ENCODE results near the gene SHISA3. TPM values are rescaled to one million over a fixed set of nuclear protein-coding genes. Genes with fewer than 3 reads are reported as not detected.

Gene SHISA3
- total and polyA plus RNA-seq, 2 of the 13 experiments (the other 11 are each of a cell fraction or from before 2014, with no cell fraction given) = not detected

DNA sequence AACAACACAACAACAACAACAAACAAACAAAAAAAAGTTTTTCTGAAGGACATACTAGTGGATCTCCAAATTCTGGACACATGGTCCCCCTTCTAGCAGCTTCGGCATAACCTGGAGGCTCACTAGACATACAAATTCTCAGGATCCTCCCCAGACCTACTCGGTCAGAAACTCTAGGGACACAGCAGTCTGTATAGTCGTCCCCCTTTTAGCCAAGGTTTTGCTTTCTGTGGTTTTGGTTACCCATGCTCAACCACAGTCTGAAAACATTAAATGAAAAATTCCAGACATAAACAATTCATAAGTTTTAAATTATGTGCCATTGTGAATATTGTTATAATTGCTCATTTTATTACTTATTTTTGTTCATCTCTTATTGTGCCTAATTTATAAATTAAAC is 45.2 kb upstream of the SHISA3 start (continued):
- TF ChIP-seq SETDB1 (CRISPR knock-in tag; IDR thresholded peaks at IDR 0.05; ENCODE audit: borderline replicate concordance) = no peak

GRCh38 chr4:42357325-42357724 is 40.0 kb upstream of the SHISA3 start:
- TF ChIP-seq SMC3 (IDR thresholded peaks at IDR 0.05; ENCODE audit: low read length) (no peak), ZNF234 (CRISPR knock-in tag; conservative IDR thresholded peaks at IDR 0.05) (no peak), RORA (CRISPR knock-in tag; IDR thresholded peaks at IDR 0.05) (no peak), KAT2B (IDR thresholded peaks at IDR 0.05; ENCODE audit: borderline replicate concordance, low read depth, low read length) (no peak), ZNF839 (CRISPR knock-in tag; IDR thresholded peaks at IDR 0.05; ENCODE audit: borderline replicate concordance) (no peak), SIX4 (CRISPR knock-in tag; IDR thresholded peaks at IDR 0.05) (no peak), RFXAP (CRISPR knock-in tag; IDR thresholded peaks at IDR 0.05; ENCODE audit: borderline replicate concordance) (no peak), ZNF446 (CRISPR knock-in tag; IDR thresholded peaks at IDR 0.05) (no peak), SALL1 (CRISPR knock-in tag; IDR thresholded peaks at IDR 0.05) (no peak)
- TF ChIP-seq, protein P1, sequence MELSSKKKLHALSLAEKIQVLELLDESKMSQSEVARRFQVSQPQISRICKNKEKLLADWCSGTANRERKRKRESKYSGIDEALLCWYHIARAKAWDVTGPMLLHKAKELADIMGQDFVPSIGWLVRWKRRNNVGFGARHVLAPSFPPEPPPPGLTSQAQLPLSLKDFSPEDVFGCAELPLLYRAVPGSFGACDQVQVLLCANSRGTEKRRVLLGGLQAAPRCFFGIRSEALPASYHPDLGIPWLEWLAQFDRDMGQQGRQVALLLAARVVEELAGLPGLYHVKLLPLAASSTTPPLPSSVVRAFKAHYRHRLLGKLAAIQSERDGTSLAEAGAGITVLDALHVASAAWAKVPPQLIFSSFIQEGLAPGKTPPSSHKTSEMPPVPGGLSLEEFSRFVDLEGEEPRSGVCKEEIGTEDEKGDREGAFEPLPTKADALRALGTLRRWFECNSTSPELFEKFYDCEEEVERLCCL (CRISPR knock-in tag; IDR thresholded peaks at IDR 0.05; ENCODE audit: borderline replicate concordance) = no peak
- Histone ChIP-seq H2AFZ (ENCODE audit: low read length) (no peak overlapping the region), H3K9me3 (ENCODE audit: low read length) (no peaks in the 10 kb centered on the region), H3K4me3 (replicated peaks in 1 of 3; ENCODE audit: insufficient read depth in 1 of 3, low read depth in 2 of 3, low read length in 3 of 3) (no peak overlapping the region), H3K36me3 (replicated peaks in 1 of 2; ENCODE audit: control insufficient read depth in 1 of 2, insufficient read depth in 2 of 2, low read length in 2 of 2) (no peaks in the 10 kb centered on the region), H4K20me1 (ENCODE audit: insufficient read depth, low read length) (no peaks in the 10 kb centered on the region), H3K27ac (ENCODE audit: extremely low read length, insufficient read depth, low read length) (no peak overlapping the region), H3K9ac (ENCODE audit: insufficient read depth, low read depth, low read length) (no peak overlapping the region), H3K79me2 (ENCODE audit: insufficient read depth, low read length) (no peaks in the 10 kb centered on the region), H3K4me2 (ENCODE audit: low read depth, low read length) (no peak overlapping the region), H3K4me1 (ENCODE audit: insufficient read depth, low read length) (no peaks in the 10 kb centered on the region), H3K27me3 (ENCODE audit: control insufficient read depth in 1 of 2, insufficient read depth in 2 of 2, low read length in 2 of 2) (no peaks in the 10 kb centered on the region)
- DNase-seq (ENCODE audit: low spot score) = no peak
- in situ Hi-C loops (cut with HindIII; ENCODE audit: extremely low pct_ligation_motif_present, low pct_unique_long_range_greater_than_20kb) = no loop called here
- no peak for FAIRE-seq
- ATAC-seq = no peak
- BruUV-seq (replicated peaks) = no TSS peak
- ChIA-PET CTCF (ENCODE audit: low intra/inter-chr PET ratio, low total read pairs) (no interaction called here), POLR2A (no interaction called here)
- intact Hi-C loops (cut with micrococcal nuclease; ENCODE audit: unreplicated experiment) = no loop called here
- 58% methylated on average over 5 of the region's 5 CpGs for WGBS (ENCODE audit: low lambda C conversion rate)

All from HepG2 (cell line).